CD14-positive monocyte (primary cell): ENCODE results near the gene ESRP2. TPM values are rescaled to one million over a fixed set of nuclear protein-coding genes. Genes with fewer than 3 reads are reported as not detected.

Experiments
- DNase-seq, 3 donors: peaks; one replicate each; pipeline ENCODE4 v3.0.0-alpha.2; 2011 to 2022
- H2AFZ ChIP-seq: 2 replicates; pipeline ENCODE4 v1.6.0; 2012; ENCODE audit warnings: mild to moderate bottlenecking, low read depth, low read length, inconsistent platforms; ENCODE audit not compliant: insufficient read depth, poor library complexity, severe bottlenecking
- H3K27ac ChIP-seq, 2 donors: 1 replicate in 1 of 2; 2 replicates in 1 of 2; pipeline ENCODE4 v1.5.1; 2012 to 2013; ENCODE audit warnings: low read length in 2 of 2, control low read depth in 1 of 2, inconsistent platforms in 1 of 2, low read depth in 1 of 2, mild to moderate bottlenecking in 1 of 2
- H3K27me3 ChIP-seq, 2 donors: one replicate each; pipeline versions ENCODE4 v1.6.0 to v1.6.1; 2011 to 2013; ENCODE audit warnings: low read length in 2 of 2; ENCODE audit not compliant: control insufficient read depth in 2 of 2, insufficient read depth in 2 of 2
- H3K36me3 ChIP-seq, 2 donors: replicated peaks in 1 of 2; 1 replicate in 1 of 2; 2 replicates in 1 of 2; pipeline versions ENCODE4 v1.5.1 to v1.6.1; 2012 to 2013; ENCODE audit warnings: low read length in 2 of 2, control low read depth in 1 of 2, inconsistent platforms in 1 of 2, mild to moderate bottlenecking in 1 of 2; ENCODE audit not compliant: insufficient read depth in 2 of 2, control insufficient read depth in 1 of 2
- H3K4me1 ChIP-seq, 2 donors: 1 replicate in 1 of 2; 2 replicates in 1 of 2; pipeline versions ENCODE4 v1.5.1 to v1.6.1; 2012 to 2013; ENCODE audit warnings: low read length in 2 of 2, control low read depth in 1 of 2, inconsistent platforms in 1 of 2, mild to moderate bottlenecking in 1 of 2, moderate library complexity in 1 of 2; ENCODE audit not compliant: insufficient read depth in 2 of 2, control insufficient read depth in 1 of 2
- H3K4me2 ChIP-seq: replicated peaks from 2 replicates; pipeline ENCODE3; 2012; ENCODE audit warnings: low read length, moderate library complexity, mild to moderate bottlenecking; ENCODE audit not compliant: poor library complexity, severe bottlenecking; ENCODE audit errors: extremely low read depth
- H3K4me3 ChIP-seq, 3 experiments: fragments of 200-600 bp in 1 of 3; sonication (generic) in 1 of 3; replicated peaks in 1 of 3; 1 replicate in 2 of 3; 2 replicates in 1 of 3; pipeline ENCODE4 v1.5.1; 2011 to 2013; ENCODE audit warnings: low read length in 3 of 3, mild to moderate bottlenecking in 3 of 3, control low read depth in 2 of 3, low read depth in 2 of 3, inconsistent platforms in 1 of 3, moderate library complexity in 1 of 3
- H3K79me2 ChIP-seq: 2 replicates; pipeline ENCODE4 v1.6.0; 2012; ENCODE audit warnings: mild to moderate bottlenecking, control low read depth, inconsistent platforms, low read length, moderate library complexity; ENCODE audit not compliant: insufficient read depth
- H3K9ac ChIP-seq: 2 replicates; pipeline ENCODE4 v1.6.0; 2017; ENCODE audit warnings: low read length, mild to moderate bottlenecking; ENCODE audit not compliant: insufficient read depth, poor library complexity, severe bottlenecking
- H3K9me3 ChIP-seq, 2 donors: replicated peaks in 1 of 2; 1 replicate in 1 of 2; 2 replicates in 1 of 2; pipeline versions ENCODE4 v1.5.1 to v1.6.1; 2012 to 2013; ENCODE audit warnings: low read length in 2 of 2, control low read depth in 1 of 2; ENCODE audit not compliant: control insufficient read depth in 1 of 2, insufficient read depth in 1 of 2
- H4K20me1 ChIP-seq: 2 replicates; pipeline ENCODE4 v1.6.0; 2012; ENCODE audit warnings: mild to moderate bottlenecking, low read length, control low read depth, moderate library complexity; ENCODE audit not compliant: insufficient read depth
- H3K27ac Mint-ChIP-seq, 7 donors: one replicate each; pipeline ENCODE4 v1.8.0; 2020; ENCODE audit warnings: mild to moderate bottlenecking in 7 of 7, mixed read lengths in 7 of 7, moderate library complexity in 6 of 7, inconsistent platforms in 2 of 7
- H3K27me3 Mint-ChIP-seq, 3 donors: one replicate each; pipeline ENCODE4 v1.8.0; 2021 to 2022; ENCODE audit warnings: low read depth in 3 of 3, mild to moderate bottlenecking in 3 of 3, mixed read lengths in 3 of 3, moderate library complexity in 3 of 3, inconsistent platforms in 1 of 3
- H3K36me3 Mint-ChIP-seq, 2 donors: one replicate each; pipeline ENCODE4 v1.8.0; 2020; ENCODE audit warnings: mixed read lengths in 2 of 2, inconsistent platforms in 1 of 2, mild to moderate bottlenecking in 1 of 2
- H3K4me1 Mint-ChIP-seq: one replicate; pipeline ENCODE4 v1.8.0; 2020; ENCODE audit warnings: mild to moderate bottlenecking, mixed read lengths
- H3K4me3 Mint-ChIP-seq, 2 donors: one replicate each; pipeline ENCODE4 v1.8.0; 2020; ENCODE audit warnings: mild to moderate bottlenecking in 2 of 2, mixed read lengths in 2 of 2, moderate library complexity in 1 of 2
- H3K9me3 Mint-ChIP-seq, 7 donors: one replicate each; pipeline ENCODE4 v1.8.0; 2020 to 2022; ENCODE audit warnings: mixed read lengths in 7 of 7, mild to moderate bottlenecking in 6 of 7, moderate library complexity in 6 of 7, inconsistent platforms in 2 of 7
- CTCF ChIP-seq: fragments of 200-600 bp; IDR thresholded peaks from one replicate; pipeline ENCODE4 v1.8.0; 2022; ENCODE audit warnings: antibody characterized with exemption, mild to moderate bottlenecking
- WGBS: methylation state at CpG from one replicate; pipeline ENCODE4 v1.1.5; 2013; ENCODE audit warnings: missing lambda C conversion rate; ENCODE audit not compliant: insufficient coverage; 5-methylcytosine and 5-hydroxymethylcytosine counted together
- intact Hi-C, 2 donors: fragments of 100-400 bp; cut with micrococcal nuclease; formaldehyde crosslinking; loops; one replicate each; pipeline versions ENCODE4 v1.15.0 to v1.15.1; 2023
- polyA plus RNA-seq, 3 donors: library from polyadenylated mRNA; depleted of rRNA in 1 of 3; unstranded in 2 of 3; stranded (reverse) in 1 of 3; fragments of 300-500 nt in 2 of 3; fragments of >200 nt in 1 of 3; fragmentation: Illumina TruSeq in 2 of 3; gene quantifications; 1 replicate in 2 of 3; 2 replicates in 1 of 3; pipeline ENCODE4 v1.2.3, GENCODE V29; 2012 to 2021

ESRP2 gene
- polyA plus RNA-seq, 3 donors, result not detected

- peaks cover 32 to 53% of the 10 kb centered on the region in 2 donors for H3K36me3 Mint-ChIP-seq
- Histone ChIP-seq H3K4me1 (peaks cover 42 to 45% of the 10 kb centered on the region in 2 donors), H2AFZ (no peak overlapping the region), H3K36me3 (peaks cover 8 to 28% of the 10 kb centered on the region in 2 donors), H3K4me2 (no peak overlapping the region), H3K9me3 (no peaks in the 10 kb centered on the region), H3K27me3 (no peaks in the 10 kb centered on the region), H3K27ac (no peak overlapping the region), H3K9ac (no peak overlapping the region), H4K20me1 (no peaks in the 10 kb centered on the region), H3K79me2 (peaks cover 28% of the 10 kb centered on the region), H3K4me3 (no peak overlapping the region)
- H3K27ac Mint-ChIP-seq, result peak overlapping the region in 2 of 7 donors; percentile 5 to 67
- 100% methylated on average over 2 of the region's 4 CpGs for WGBS
- H3K4me3 Mint-ChIP-seq, result no peak overlapping the region
- no peak for TF ChIP-seq CTCF
- no peaks in the 10 kb centered on the region for H3K27me3 Mint-ChIP-seq
- intact Hi-C loops, result no loop called here
- H3K4me1 Mint-ChIP-seq, result peaks cover 47% of the 10 kb centered on the region
- peaks cover 0 to 2% (median 0%) of the 10 kb centered on the region in 7 donors for H3K9me3 Mint-ChIP-seq
- DNase-seq, result no peak
These were observed 45.6 kb upstream of the ESRP2 start for GRCh38 chr16:68281368-68282063.

GRCh38 chr16:68279726-68280558 lies 44.0 kb upstream of the ESRP2 start:
- no peak overlapping the region for H3K27ac ChIP-seq
- Mint-ChIP-seq H3K27me3 (peaks cover 0 to 1% (median 0%) of the 10 kb centered on the region in 3 donors), H3K4me3 (no peak overlapping the region), H3K9me3 (peaks cover 0 to 2% (median 0%) of the 10 kb centered on the region in 7 donors), H3K36me3 (peaks cover 39 to 58% of the 10 kb centered on the region in 2 donors), H3K27ac (peak overlapping the region in 2 of 7 donors; percentile 68 to 81), H3K4me1 (peaks cover 34% of the 10 kb centered on the region)
- intact Hi-C loops, result no loop called here
- TF ChIP-seq CTCF, result no peak
- no peak for DNase-seq
- no peak overlapping the region for H3K4me3 ChIP-seq
- no peak overlapping the region for H3K9ac ChIP-seq
- H3K4me2 ChIP-seq, result no peak overlapping the region
- H2AFZ ChIP-seq, result no peak overlapping the region
- WGBS, result 76% methylated on average over 8 of the region's 13 CpGs
- no peaks in the 10 kb centered on the region for H3K9me3 ChIP-seq
- H3K27me3 ChIP-seq, result no peaks in the 10 kb centered on the region
- peaks cover 14% of the 10 kb centered on the region for H3K79me2 ChIP-seq
- H3K36me3 ChIP-seq, result peaks cover 9 to 38% of the 10 kb centered on the region in 2 donors
- peaks cover 6% of the 10 kb centered on the region for H4K20me1 ChIP-seq
- H3K4me1 ChIP-seq, result peaks cover 26 to 29% of the 10 kb centered on the region in 2 donors
